SU-DHL-6 (cell line): Measurements from ENCODE around the gene MISP.
"Not testable (repeated sequence)": the region's sequence is repeated elsewhere in the genome, so short reads cannot be mapped to it uniquely, and the experiment has no call there.

Source experiments
- H2AFZ ChIP-seq: fragments of 200-600 bp; sonication (generic); 2 replicates; pipeline ENCODE4 v1.6.1; 2014; ENCODE audit warnings: low read depth, mild to moderate bottlenecking, moderate library complexity, mixed read lengths, antibody characterized with exemption, low read length; ENCODE audit not compliant: severe bottlenecking
- H3F3A ChIP-seq: fragments of 200-600 bp; shearing (Covaris generic); 2 replicates; pipeline ENCODE4 v1.6.0; 2016; ENCODE audit warnings: antibody characterized with exemption, mild to moderate bottlenecking; ENCODE audit not compliant: insufficient read depth
- H3K27ac ChIP-seq: fragments of 200-600 bp; sonication (generic); 2 replicates; pipeline ENCODE4 v1.5.1; 2016; ENCODE audit warnings: low read depth, mild to moderate bottlenecking, low read length, moderate library complexity, mixed read lengths
- H3K27me3 ChIP-seq: fragments of 200-600 bp; sonication (generic), shearing (Covaris generic); 2 replicates; pipeline ENCODE4 v1.6.0; 2014; ENCODE audit warnings: mild to moderate bottlenecking, low read length
- H3K36me3 ChIP-seq: fragments of 200-600 bp; sonication (generic); 2 replicates; pipeline ENCODE4 v1.6.1; 2014; ENCODE audit warnings: mild to moderate bottlenecking, low read length, mixed read lengths
- H3K4me2 ChIP-seq: fragments of 300-600, 200-600 bp; shearing (Covaris generic), sonication (generic); 2 replicates; pipeline ENCODE4 v1.6.0; 2014; ENCODE audit warnings: low read length, low read depth, mild to moderate bottlenecking; ENCODE audit not compliant: poor library complexity, severe bottlenecking
- H3K4me3 ChIP-seq: fragments of 200-600 bp; sonication (generic); 2 replicates; pipeline ENCODE4 v1.5.1; 2014; ENCODE audit warnings: antibody characterized with exemption, low read length, mild to moderate bottlenecking, mixed read lengths; ENCODE audit not compliant: insufficient read depth, poor library complexity, severe bottlenecking
- H3K79me2 ChIP-seq: fragments of 200-600 bp; sonication (generic); 2 replicates; pipeline ENCODE4 v1.6.1; 2014; ENCODE audit warnings: mild to moderate bottlenecking, low read length, moderate library complexity; ENCODE audit not compliant: insufficient read depth
- H3K9ac ChIP-seq: fragments of 200-600 bp; sonication (generic); 2 replicates; pipeline ENCODE4 v1.7.0; 2014; ENCODE audit warnings: mild to moderate bottlenecking, low read length
- H3K9me2 ChIP-seq: fragments of 200-600 bp; sonication (generic); replicated peaks from 2 replicates; pipeline ENCODE4 v1.6.1; 2014; ENCODE audit warnings: low read length; ENCODE audit not compliant: insufficient read depth
- H3K9me3 ChIP-seq: fragments of 200-600 bp; sonication (generic); 2 replicates; pipeline ENCODE4 v1.6.1; 2014; ENCODE audit warnings: low read length, mixed read lengths; ENCODE audit not compliant: insufficient read depth
- H4K20me1 ChIP-seq: fragments of 200-600 bp; sonication (generic); 2 replicates; pipeline ENCODE4 v1.6.1; 2014; ENCODE audit warnings: low read depth, mild to moderate bottlenecking, antibody characterized with exemption, low read length, moderate library complexity, mixed read lengths
- CTCF ChIP-seq: fragments of 200-600 bp; sonication (generic); IDR thresholded peaks from one replicate; pipeline ENCODE4 v1.5.1; 2017; ENCODE audit warnings: antibody characterized with exemption, mild to moderate bottlenecking, low read length, moderate library complexity; ENCODE audit not compliant: insufficient read depth, poor library complexity, severe bottlenecking
- EZH2phosphoT487 ChIP-seq: fragments of 200-600 bp; sonication (generic), shearing (Covaris generic); conservative IDR thresholded peaks from 2 replicates; pipeline ENCODE4 v1.6.1; 2018; ENCODE audit warnings: mild to moderate bottlenecking, antibody characterized with exemption, low read length, moderate library complexity, mixed read lengths

The MISP gene

GRCh38 chr19:750640-751423 lies at the start of gene MISP:
Gene MISP (plus strand): TSS chr19:751112. CDS start chr19:756947, 5,835 bp downstream.
- no peaks in the 10 kb centered on the region for H3K9me2 ChIP-seq
- no peaks in the 10 kb centered on the region for H3F3A ChIP-seq
- H3K9me3 ChIP-seq, result no peaks in the 10 kb centered on the region
- H3K4me3 ChIP-seq, result no peak within 1 kb of the TSS
- H2AFZ ChIP-seq, result no peak within 1 kb of the TSS
- TF ChIP-seq CTCF (no peak), EZH2phosphoT487 (no peak)
- no peak within 1 kb of the TSS for H3K27ac ChIP-seq
- no peaks in the 10 kb centered on the region for H4K20me1 ChIP-seq
- no peaks in the 10 kb centered on the region for H3K27me3 ChIP-seq
- H3K9ac ChIP-seq, result no peak within 1 kb of the TSS
- H3K36me3 ChIP-seq, result no peaks in the 10 kb centered on the region
- H3K79me2 ChIP-seq, result no peaks in the 10 kb centered on the region
- H3K4me2 ChIP-seq, result no peak within 1 kb of the TSS

GRCh38 chr19:702847-703246 lies 48.1 kb upstream of the MISP start:
- H2AFZ ChIP-seq, H3K9ac ChIP-seq, H3F3A ChIP-seq, H3K9me3 ChIP-seq, H3K36me3 ChIP-seq, H4K20me1 ChIP-seq, H3K4me3 ChIP-seq, H3K4me2 ChIP-seq, H3K27me3 ChIP-seq, H3K79me2 ChIP-seq, H3K27ac ChIP-seq, H3K9me2 ChIP-seq: not testable (repeated sequence)

- TF ChIP-seq EZH2phosphoT487 (no peak), CTCF (no peak)
- no peaks in the 10 kb centered on the region for H3K9me2 ChIP-seq
- no peaks in the 10 kb centered on the region for H3K9me3 ChIP-seq
- no peak overlapping the region for H2AFZ ChIP-seq
- no peaks in the 10 kb centered on the region for H3K36me3 ChIP-seq
- no peak overlapping the region for H3K9ac ChIP-seq
- H3K4me2 ChIP-seq, result no peak overlapping the region
- no peak overlapping the region for H3K27ac ChIP-seq
- no peaks in the 10 kb centered on the region for H3F3A ChIP-seq
- no peaks in the 10 kb centered on the region for H4K20me1 ChIP-seq
- H3K79me2 ChIP-seq, result no peaks in the 10 kb centered on the region
- H3K4me3 ChIP-seq, result no peak overlapping the region
- no peaks in the 10 kb centered on the region for H3K27me3 ChIP-seq
Observed at GRCh38 chr19:703329-703650, 47.6 kb upstream of the MISP start.

GRCh38 chr19:703651-704446 lies 47.1 kb upstream of the MISP start:
- Histone ChIP-seq H3K4me2 (no peak overlapping the region), H3K9ac (no peak overlapping the region), H2AFZ (no peak overlapping the region)

More at GRCh38 chr19:703651-704446, 47.1 kb upstream of the MISP start:
- no peaks in the 10 kb centered on the region for H3K79me2 ChIP-seq
- H3K27ac ChIP-seq, result no peak overlapping the region
- no peaks in the 10 kb centered on the region for H3K27me3 ChIP-seq
- no peaks in the 10 kb centered on the region for H3K36me3 ChIP-seq
- H3K9me2 ChIP-seq, result no peaks in the 10 kb centered on the region
- no peaks in the 10 kb centered on the region for H4K20me1 ChIP-seq
- no peaks in the 10 kb centered on the region for H3K9me3 ChIP-seq
- no peak overlapping the region for H3K4me3 ChIP-seq
- H3F3A ChIP-seq, result no peaks in the 10 kb centered on the region
- TF ChIP-seq CTCF (no peak), EZH2phosphoT487 (no peak)
